ENCODE measurements around the gene NRXN3. TPM values are rescaled to one million over a fixed set of nuclear protein-coding genes. Genes with fewer than 3 reads are reported as not detected.

NRXN3 gene
- total and polyA plus RNA-seq, 2 of the 4 experiments (the other 2 are of a cell fraction), result 4.8 to 25.1 TPM

- Histone ChIP-seq H4K8ac (ENCODE audit: low read depth in 2 of 2, low read length in 2 of 2) (no peak overlapping the region), H3K4me1 (ENCODE audit: control insufficient read depth, insufficient read depth, low read length) (no peaks in the 10 kb centered on the region), H2AFZ (replicated peaks; ENCODE audit: low read length, poor library complexity) (no peak overlapping the region), H3K27ac (ENCODE audit: insufficient read depth, low read length) (no peak overlapping the region), H3K14ac (replicated peaks; ENCODE audit: low read depth, low read length) (no peak overlapping the region), H2BK20ac (ENCODE audit: low read depth, low read length) (no peak overlapping the region), H4K91ac (ENCODE audit: insufficient read depth, low read depth, low read length) (no peak overlapping the region), H3K4me3 (ENCODE audit: insufficient read depth, low read depth, low read length) (no peak overlapping the region), H3K56ac (ENCODE audit: extremely low read depth, insufficient read depth, low read length) (no peak overlapping the region), H3K9me1 (ENCODE audit: insufficient read depth, low read length) (no peaks in the 10 kb centered on the region), H4K20me1 (ENCODE audit: insufficient read depth, low read length) (no peaks in the 10 kb centered on the region), H3K4me2 (ENCODE audit: low read depth, low read length) (no peak overlapping the region), H2AK5ac (ENCODE audit: low read depth, low read length) (no peak overlapping the region), H3K9me3 (ENCODE audit: control insufficient read depth, insufficient read depth, low read length) (no peaks in the 10 kb centered on the region), H3K23ac (ENCODE audit: low read depth, low read length) (no peak overlapping the region), H3K79me1 (ENCODE audit: low read depth in 1 of 2, low read length in 2 of 2) (no peaks in the 10 kb centered on the region), H3K4ac (ENCODE audit: low read depth, low read length) (no peak overlapping the region), H3K36me3 (ENCODE audit: control insufficient read depth, insufficient read depth, low read length) (no peaks in the 10 kb centered on the region), H4K5ac (ENCODE audit: low read depth, low read length) (no peak overlapping the region), H2BK5ac (ENCODE audit: low read depth, low read length, poor library complexity, severe bottlenecking) (no peak overlapping the region), H3K9ac (ENCODE audit: low read depth, low read length) (no peak overlapping the region), H2BK120ac (ENCODE audit: low read depth, low read length) (no peak overlapping the region), H3K27me3 (ENCODE audit: control insufficient read depth, insufficient read depth, low read length) (no peaks in the 10 kb centered on the region; the same call in 1 of the 2 replicates), H2AK9ac (replicated peaks; ENCODE audit: low read depth, low read length, poor library complexity) (no peak overlapping the region), H3K18ac (ENCODE audit: low read depth, low read length) (no peak overlapping the region), H2BK15ac (ENCODE audit: low read depth, low read length) (no peak overlapping the region)
- intact Hi-C loops (cut with micrococcal nuclease) (no loop called here), in situ Hi-C loops (cut with MboI; ENCODE audit: low sequenced_read_pairs) (no loop called here), dilution Hi-C loops (cut with HindIII; ENCODE audit: low sequenced_read_pairs, unreplicated experiment) (no loop called here)
- WGBS, 2 experiments (ENCODE audit: extremely low coverage in 2 of 2, insufficient read length in 1 of 2), result no CpG with 5 or more reads among the region's 3 CpGs
- ChIA-PET CTCF (no interaction called here), POLR2A (ENCODE audit: unreplicated experiment) (no interaction called here)
- peak; percentile 87 for TF ChIP-seq MAFK (IDR thresholded peaks at IDR 0.05; ENCODE audit: low read depth, low read length)
- no peak for TF ChIP-seq USF2 (IDR thresholded peaks at IDR 0.05; ENCODE audit: low read depth, low read length)
- no peak for TF ChIP-seq RFX5 (IDR thresholded peaks at IDR 0.05; ENCODE audit: low read depth, low read length)
- no peak for TF ChIP-seq RAD21 (IDR thresholded peaks at IDR 0.05; ENCODE audit: low read length)
- BruUV-seq (replicated peaks), result no TSS peak
- DNase-seq, result no peak
- no peak for ATAC-seq (ENCODE audit: low read depth)
These were observed 967.7 kb downstream of the NRXN3 start for GRCh38 chr14:79137836-79138235.

All from IMR-90 (cell line).